Testis (tissue), 3 donors: ENCODE results near the gene ERC1. TPM values are rescaled to one million over a fixed set of nuclear protein-coding genes. Genes with fewer than 3 reads are reported as not detected.

Experiments
- DNase-seq: peaks from one replicate; pipeline ENCODE4 v3.0.0-alpha.2; 2019
- H3K27ac ChIP-seq, 2 donors: fragments of 200-600 bp; sonication (generic); one replicate each; pipeline ENCODE4 v1.5.1; 2019
- H3K27me3 ChIP-seq: fragments of 200-600 bp; sonication (generic); one replicate; pipeline ENCODE4 v1.5.1; 2019
- H3K36me3 ChIP-seq: fragments of 200-600 bp; sonication (generic); one replicate; pipeline ENCODE4 v1.5.1; 2017; ENCODE audit warnings: low read depth; ENCODE audit errors: missing control alignments
- H3K4me1 ChIP-seq: fragments of 200-600 bp; sonication (generic); one replicate; pipeline ENCODE4 v1.5.1; 2019
- H3K4me3 ChIP-seq, 2 donors: fragments of 200-600 bp; sonication (generic); one replicate each; pipeline ENCODE4 v1.5.1; 2017 to 2019
- H3K9me3 ChIP-seq: fragments of 200-600 bp; sonication (generic); one replicate; pipeline ENCODE4 v1.5.1; 2017
- CTCF ChIP-seq, 3 experiments: fragments of 450-650 bp in 2 of 3; fragments of 200-600 bp in 1 of 3; sonication (generic) in 1 of 3; IDR thresholded peaks; one replicate each; pipeline ENCODE4 v1.5.1; 2016 to 2019; ENCODE audit warnings: antibody characterized with exemption in 3 of 3, mild to moderate bottlenecking in 2 of 3, moderate library complexity in 1 of 3
- POLR2A ChIP-seq: fragments of 450-650 bp; IDR thresholded peaks from one replicate; pipeline ENCODE4 v1.6.1; 2017; ENCODE audit warnings: antibody characterized with exemption, mild to moderate bottlenecking, moderate library complexity
- WGBS, 2 donors: methylation state at CpG; one replicate each; pipeline ENCODE4 v1.1.5; 2018; 5-methylcytosine and 5-hydroxymethylcytosine counted together
- intact Hi-C: fragments of 100-400 bp; cut with DNase I; formaldehyde crosslinking; loops from one replicate; pipeline ENCODE4 v1.15.1; 2023; ENCODE audit warnings: low total_unique reads
- polyA plus RNA-seq: library from polyadenylated mRNA; stranded (reverse); fragments of 350-450 nt; fragmentation: Illumina TruSeq; extraction: RNeasy Lipid Tissue Mini Kit (QIAGEN cat#74804); gene quantifications from one replicate; pipeline ENCODE4 v1.2.3, GENCODE V29; 2014; ENCODE audit warnings: low read depth, low replicate concordance; ENCODE audit not compliant: insufficient read depth
- total RNA-seq, 2 donors: library from RNA; depleted of rRNA; stranded (reverse); fragments of >200 nt; gene quantifications; one replicate each; pipeline ENCODE4 v1.2.3, GENCODE V29; 2016

Gene ERC1
- total and polyA plus RNA-seq, 3 donors from 2014 or later: 25.8 to 109 (median 106) TPM

DNA sequence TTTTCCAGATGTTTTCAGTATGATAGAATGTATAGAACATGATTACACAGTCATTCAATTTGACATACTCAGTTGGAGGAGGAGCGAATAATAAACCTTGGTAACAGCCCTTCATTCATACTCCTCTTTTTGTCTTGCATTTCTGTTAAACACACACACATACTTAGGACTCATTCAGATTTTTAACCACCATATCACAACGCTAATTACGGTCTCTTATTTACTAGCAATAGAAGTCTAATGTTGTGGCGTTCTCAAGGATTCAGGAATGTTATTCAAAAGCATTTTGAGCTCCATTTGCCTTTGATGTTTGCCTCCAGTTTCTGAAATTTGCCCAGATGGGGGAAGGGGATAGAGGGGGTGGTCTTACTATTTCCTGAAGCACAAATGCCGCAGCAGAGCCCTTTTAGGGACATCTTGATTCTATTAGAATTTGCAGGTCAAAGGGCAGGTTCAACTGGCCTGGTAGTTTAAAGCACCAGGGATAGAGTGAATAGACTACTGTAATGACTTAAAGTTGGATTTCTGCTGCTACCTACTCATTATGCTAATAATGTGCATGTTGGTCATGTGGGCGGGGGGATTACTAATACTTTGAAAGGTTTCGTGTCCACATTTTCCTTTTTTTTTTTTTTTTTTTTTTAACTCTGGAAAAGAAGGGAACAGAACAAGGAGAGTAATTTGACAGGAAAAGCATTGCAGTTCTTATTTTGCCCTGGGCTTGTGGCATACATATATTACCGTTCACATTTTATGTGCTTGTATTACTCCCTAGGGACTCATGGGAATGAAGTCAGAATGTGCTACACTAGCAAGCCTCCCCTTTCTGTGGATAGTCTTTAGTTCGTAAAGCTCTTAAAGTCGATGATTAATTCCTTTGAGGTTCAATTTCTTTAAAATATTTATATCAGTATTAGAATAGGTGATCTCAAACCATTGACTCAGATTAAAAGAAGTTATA, 376.6 kb downstream of the ERC1 start:
- Histone ChIP-seq H3K36me3 (no peaks in the 10 kb centered on the region), H3K27ac (no peak overlapping the region), H3K4me1 (no peaks in the 10 kb centered on the region), H3K9me3 (no peaks in the 10 kb centered on the region), H3K4me3 (no peak overlapping the region), H3K27me3 (no peaks in the 10 kb centered on the region)
- no peak for TF ChIP-seq CTCF (IDR thresholded peaks at IDR 0.05)
- TF ChIP-seq POLR2A: no peak
- 79 to 85% methylated on average over 10 of the region's 10 CpGs for WGBS, 2 donors
- intact Hi-C loops: no loop called here
- no peak for DNase-seq

GRCh38 chr12:1369460-1369859, 378.4 kb downstream of the ERC1 start:
- no peaks in the 10 kb centered on the region for H3K4me1 ChIP-seq
- no peaks in the 10 kb centered on the region for H3K9me3 ChIP-seq
- intact Hi-C loops: no loop called here
- WGBS, 2 donors: 90 to 91% methylated on average over 5 of the region's 5 CpGs
- no peak overlapping the region for H3K4me3 ChIP-seq
- no peak for DNase-seq
- no peak overlapping the region for H3K27ac ChIP-seq
- no peaks in the 10 kb centered on the region for H3K36me3 ChIP-seq
- no peaks in the 10 kb centered on the region for H3K27me3 ChIP-seq
- no peak for TF ChIP-seq POLR2A
- TF ChIP-seq CTCF (IDR thresholded peaks at IDR 0.05): no peak

DNA sequence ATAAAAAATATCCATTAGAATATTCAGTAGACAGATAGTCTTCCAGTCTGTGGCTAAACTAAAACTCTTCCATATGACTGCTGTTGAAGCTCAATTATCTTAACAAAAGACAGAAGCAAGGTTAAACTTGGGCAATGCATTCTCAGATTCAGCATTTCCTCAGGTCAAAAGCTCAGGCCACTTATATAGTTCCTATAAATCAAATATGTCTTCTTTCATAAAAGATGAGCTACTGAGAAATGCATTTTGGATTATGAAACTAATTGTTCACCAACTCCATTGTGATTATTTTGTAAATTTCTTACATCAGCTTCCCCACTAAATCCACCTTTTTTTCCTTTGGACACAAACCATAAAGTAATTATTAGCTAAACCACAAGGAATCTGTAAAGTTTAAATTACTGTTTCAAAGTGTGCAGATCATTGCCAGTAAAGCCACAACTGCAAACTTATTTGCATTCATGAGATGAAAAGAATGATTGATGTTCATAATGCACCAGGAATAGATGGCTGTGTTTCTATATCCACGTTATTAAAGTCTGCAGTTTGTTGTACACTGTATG, 379.0 kb downstream of the ERC1 start:
- no peak for TF ChIP-seq CTCF (IDR thresholded peaks at IDR 0.05)
- TF ChIP-seq POLR2A: no peak
- 92 to 96% methylated on average over 1 of the region's 1 CpG for WGBS, 2 donors
- Histone ChIP-seq H3K4me3 (no peak overlapping the region), H3K36me3 (no peaks in the 10 kb centered on the region), H3K9me3 (no peaks in the 10 kb centered on the region), H3K4me1 (no peaks in the 10 kb centered on the region), H3K27ac (no peak overlapping the region), H3K27me3 (no peaks in the 10 kb centered on the region)
- intact Hi-C loops: no loop called here
- no peak for DNase-seq

DNA sequence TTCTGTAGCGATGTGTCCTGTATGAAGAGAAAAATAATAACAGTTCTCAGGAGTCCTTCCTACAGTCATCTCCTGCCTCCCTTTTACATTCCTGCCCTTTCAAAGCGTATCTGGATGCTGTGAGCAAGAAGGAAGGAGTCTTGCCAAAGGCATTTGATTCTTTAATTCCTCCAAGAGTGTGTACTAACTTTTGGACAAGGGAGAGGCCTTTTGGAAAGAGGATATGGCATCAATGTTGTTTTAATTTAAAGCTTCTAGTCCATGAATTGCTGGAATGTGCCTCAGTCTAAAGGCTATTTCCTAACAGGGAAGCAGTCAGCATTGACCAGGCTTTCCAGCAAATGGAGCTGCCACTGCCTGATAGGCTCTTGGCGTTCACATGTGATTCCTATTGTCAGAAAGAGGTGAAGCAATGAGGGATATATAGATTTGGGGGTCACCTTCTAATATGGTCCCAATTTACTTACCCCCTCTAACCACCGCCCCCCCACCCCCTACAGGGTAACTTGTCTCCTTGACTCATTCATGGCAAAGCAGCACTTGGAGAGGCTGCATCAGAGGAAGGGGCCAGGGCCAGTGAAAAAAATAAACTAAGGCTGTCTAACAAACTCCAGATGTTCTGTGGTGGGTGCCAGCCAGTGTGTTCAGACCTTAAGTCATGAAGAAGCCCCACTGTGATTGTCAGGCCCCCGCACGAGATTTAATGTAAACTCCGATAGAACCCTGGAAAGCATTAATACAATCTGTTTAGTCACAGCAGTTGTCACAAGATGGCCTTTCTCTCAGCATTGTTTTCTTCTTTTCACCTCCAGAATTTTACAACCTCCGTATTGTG, 383.1 kb downstream of the ERC1 start:
- no peaks in the 10 kb centered on the region for H3K27me3 ChIP-seq
- WGBS, 2 donors: 74 to 82% methylated on average over 8 of the region's 8 CpGs
- no peaks in the 10 kb centered on the region for H3K4me1 ChIP-seq
- H3K4me3 ChIP-seq: no peak overlapping the region
- no peak overlapping the region for H3K27ac ChIP-seq
- no peaks in the 10 kb centered on the region for H3K36me3 ChIP-seq
- TF ChIP-seq POLR2A (no peak), CTCF (IDR thresholded peaks at IDR 0.05) (no peak)
- DNase-seq: no peak
- intact Hi-C loops: no loop called here
- H3K9me3 ChIP-seq: no peaks in the 10 kb centered on the region
